IMR-90 (cell line): ENCODE measurements around the gene PLXDC2. TPM values are rescaled to one million over a fixed set of nuclear protein-coding genes. Genes with fewer than 3 reads are reported as not detected.

Experiments
- ATAC-seq: fragments of 200-7000 bp; cut with Tn5 transposase; 2 replicates; pipeline ENCODE4 v1.9.1; 2020; ENCODE audit warnings: low read depth, mild to moderate bottlenecking, moderate library complexity
- BruUV-seq: library from RNA; stranded (reverse); fragments of 400-500 nt; replicated peaks from 2 replicates; lab custom pipeline; 2021; lab: Mats Ljungman, UMichigan
- CTCF ChIA-PET: fragments of 300-600 bp; formaldehyde crosslinking; extraction: SDS; loops from one replicate; lab custom pipeline; 2021; ENCODE audit warnings: antibody characterized with exemption; lab: Yijun Ruan, JAX
- POLR2A ChIA-PET: fragments of 300-600 bp; sonication (Branson Sonifier 250); formaldehyde crosslinking; loops from one replicate; lab custom pipeline; 2022; ENCODE audit warnings: antibody characterized with exemption; ENCODE audit not compliant: unreplicated experiment; lab: Charles Lee
- DNase-seq: peaks from one replicate; pipeline ENCODE4 v3.0.0; 2013
- H2AFZ ChIP-seq: replicated peaks from 2 replicates; pipeline ENCODE3; 2013; ENCODE audit warnings: low read length, mild to moderate bottlenecking; ENCODE audit not compliant: poor library complexity
- H2AK5ac ChIP-seq: 2 replicates; pipeline ENCODE4 v1.6.1; 2013; ENCODE audit warnings: low read depth, low read length, inconsistent platforms
- H2AK9ac ChIP-seq: replicated peaks from 2 replicates; pipeline ENCODE3; 2013; ENCODE audit warnings: mild to moderate bottlenecking, low read depth, low read length, moderate library complexity; ENCODE audit not compliant: poor library complexity
- H2BK120ac ChIP-seq: 2 replicates; pipeline ENCODE4 v1.6.1; 2013; ENCODE audit warnings: low read depth, low read length, inconsistent platforms
- H2BK15ac ChIP-seq: 3 replicates; pipeline ENCODE4 v1.6.1; 2013; ENCODE audit warnings: low read depth, low read length, inconsistent platforms
- H2BK20ac ChIP-seq: 2 replicates; pipeline ENCODE4 v1.6.1; 2013; ENCODE audit warnings: low read depth, mild to moderate bottlenecking, inconsistent platforms, low read length, moderate library complexity
- H2BK5ac ChIP-seq: 2 replicates; pipeline ENCODE4 v1.6.1; 2013; ENCODE audit warnings: mild to moderate bottlenecking, low read depth, low read length, inconsistent platforms; ENCODE audit not compliant: poor library complexity, severe bottlenecking
- H3K14ac ChIP-seq: replicated peaks from 2 replicates; pipeline ENCODE4 v1.6.1; 2013; ENCODE audit warnings: low read depth, low read length, inconsistent platforms
- H3K18ac ChIP-seq: 2 replicates; pipeline ENCODE4 v1.6.1; 2013; ENCODE audit warnings: low read depth, low read length, control low read depth
- H3K23ac ChIP-seq: 2 replicates; pipeline ENCODE4 v1.6.1; 2013; ENCODE audit warnings: low read depth, low read length, inconsistent platforms
- H3K27ac ChIP-seq: 2 replicates; pipeline ENCODE4 v1.5.1; 2013; ENCODE audit warnings: mild to moderate bottlenecking, control low read depth, low read length; ENCODE audit not compliant: insufficient read depth
- H3K27me3 ChIP-seq: 2 replicates; pipeline ENCODE4 v1.6.1; 2013; ENCODE audit warnings: low read length; ENCODE audit not compliant: control insufficient read depth, insufficient read depth
- H3K36me3 ChIP-seq: 2 replicates; pipeline ENCODE4 v1.6.1; 2013; ENCODE audit warnings: low read length, mixed read lengths; ENCODE audit not compliant: control insufficient read depth, insufficient read depth
- H3K4ac ChIP-seq: 2 replicates; pipeline ENCODE4 v1.6.1; 2013; ENCODE audit warnings: low read depth, low read length, inconsistent platforms
- H3K4me1 ChIP-seq: 2 replicates; pipeline ENCODE4 v1.6.1; 2013; ENCODE audit warnings: low read length, mixed read lengths; ENCODE audit not compliant: control insufficient read depth, insufficient read depth
- H3K4me2 ChIP-seq: 2 replicates; pipeline ENCODE4 v1.6.1; 2013; ENCODE audit warnings: low read depth, mild to moderate bottlenecking, control low read depth, low read length, moderate library complexity
- H3K4me3 ChIP-seq: 2 replicates; pipeline ENCODE4 v1.5.1; 2013; ENCODE audit warnings: low read depth, mild to moderate bottlenecking, control low read depth, low read length, moderate library complexity; ENCODE audit not compliant: insufficient read depth
- H3K56ac ChIP-seq: 2 replicates; pipeline ENCODE4 v1.6.1; 2013; ENCODE audit warnings: low read length, inconsistent platforms; ENCODE audit not compliant: insufficient read depth; ENCODE audit errors: extremely low read depth
- H3K79me1 ChIP-seq, 2 experiments: 2 replicates each; pipeline ENCODE4 v1.6.1; 2013; ENCODE audit warnings: low read length in 2 of 2, inconsistent platforms in 1 of 2, low read depth in 1 of 2
- H3K9ac ChIP-seq: 2 replicates; pipeline ENCODE4 v1.6.1; 2013; ENCODE audit warnings: low read depth, low read length, control low read depth
- H3K9me1 ChIP-seq: 2 replicates; pipeline ENCODE4 v1.6.1; 2013; ENCODE audit warnings: low read length, inconsistent platforms; ENCODE audit not compliant: insufficient read depth
- H3K9me3 ChIP-seq: 2 replicates; pipeline ENCODE4 v1.6.1; 2013; ENCODE audit warnings: low read length; ENCODE audit not compliant: control insufficient read depth, insufficient read depth
- H4K20me1 ChIP-seq: 2 replicates; pipeline ENCODE4 v1.6.1; 2013; ENCODE audit warnings: low read length, inconsistent platforms; ENCODE audit not compliant: insufficient read depth
- H4K5ac ChIP-seq: 2 replicates; pipeline ENCODE4 v1.6.1; 2013; ENCODE audit warnings: mild to moderate bottlenecking, low read depth, low read length, control low read depth
- H4K8ac ChIP-seq, 2 experiments: 2 replicates each; pipeline ENCODE4 v1.6.1; 2013; ENCODE audit warnings: low read depth in 2 of 2, low read length in 2 of 2, control low read depth in 1 of 2, inconsistent platforms in 1 of 2
- H4K91ac ChIP-seq: 2 replicates; pipeline ENCODE4 v1.6.1; 2013; ENCODE audit warnings: low read depth, low read length, inconsistent platforms; ENCODE audit not compliant: insufficient read depth
- BHLHE40 ChIP-seq: fragments of 150-350 bp; IDR thresholded peaks from 2 replicates; pipeline ENCODE4 v1.6.1; 2016; ENCODE audit warnings: mild to moderate bottlenecking, low read depth, low read length
- CEBPB ChIP-seq: IDR thresholded peaks from 2 replicates; pipeline ENCODE4 v1.6.1; 2012; ENCODE audit warnings: low read depth, low read length, improper control_type of control experiment
- CTCF ChIP-seq: conservative IDR thresholded peaks from 2 replicates; pipeline ENCODE4 v1.5.1; 2012; ENCODE audit warnings: mild to moderate bottlenecking, low read depth, low read length, improper control_type of control experiment
- MAFK ChIP-seq: IDR thresholded peaks from 2 replicates; pipeline ENCODE4 v1.6.1; 2012; ENCODE audit warnings: low read depth, low read length, improper control_type of control experiment
- NFE2L2 ChIP-seq: fragments of 150-350 bp; IDR thresholded peaks from 2 replicates; pipeline ENCODE4 v1.6.1; 2016; ENCODE audit warnings: low read depth, mild to moderate bottlenecking, low read length
- RFX5 ChIP-seq: IDR thresholded peaks from 2 replicates; pipeline ENCODE4 v1.8.0; 2012; ENCODE audit warnings: low read depth, mild to moderate bottlenecking, low read length, moderate library complexity
- dilution Hi-C: fragments of 300-500 bp; cut with HindIII; formaldehyde crosslinking; loops from one replicate; pipeline ENCODE4 v1.14.3; 2018; ENCODE audit warnings: low sequenced_read_pairs; ENCODE audit not compliant: unreplicated experiment
- in situ Hi-C: fragments of 300-500 bp; cut with MboI; formaldehyde crosslinking; loops from 3 replicates; pipeline ENCODE4 v1.14.3; 2019; ENCODE audit warnings: low sequenced_read_pairs, inconsistent platforms, mixed read lengths
- intact Hi-C: fragments of 100-400 bp; cut with micrococcal nuclease; formaldehyde crosslinking; loops from 2 replicates; pipeline ENCODE4 v1.10.0; 2022
- polyA plus RNA-seq, 3 experiments: library from polyadenylated mRNA; depleted of rRNA; stranded (reverse); fragments of >200 nt; gene quantifications; 2 replicates each; pipeline ENCODE4 v1.2.3, GENCODE V29; 2012; ENCODE audit warnings: low replicate concordance in 1 of 3
- total RNA-seq: library from RNA; depleted of rRNA; stranded (reverse); fragments of >200 nt; gene quantifications from 2 replicates; pipeline ENCODE4 v1.2.3, GENCODE V29; 2012

PLXDC2 gene
- total and polyA plus RNA-seq, 2 of the 4 experiments (the other 2 are of a cell fraction), result 3.2 to 6.1 TPM

- H4K20me1 ChIP-seq, result no peaks in the 10 kb centered on the region
- no peak overlapping the region for H4K8ac ChIP-seq
- no peak overlapping the region for H3K18ac ChIP-seq
- H3K23ac ChIP-seq, result no peak overlapping the region
- no peak overlapping the region for H3K27ac ChIP-seq
- ATAC-seq (no peak), DNase-seq (no peak)
- no peak overlapping the region for H3K9ac ChIP-seq
- H2BK5ac ChIP-seq, result no peak overlapping the region
- no peak overlapping the region for H2AFZ ChIP-seq
- no peak overlapping the region for H3K14ac ChIP-seq
- ChIA-PET POLR2A (no interaction called here), CTCF (interaction anchor here (0.5 kb wide), 1 partner anchor 299 kb away, joined by 3 read pairs; no protein-coding TSS in a partner anchor)
- no peaks in the 10 kb centered on the region for H3K27me3 ChIP-seq
- H2AK9ac ChIP-seq, result no peak overlapping the region
- peaks cover under 1% of the 10 kb centered on the region; the same call in 1 of the 2 replicates for H3K9me3 ChIP-seq
- no peak overlapping the region for H3K4ac ChIP-seq
- dilution Hi-C loops, result no loop called here
- H2BK20ac ChIP-seq, result no peak overlapping the region
- intact Hi-C loops, result loop anchor here (10.0 kb wide), 1 partner anchor 453 kb away; the partner anchor contains the start of gene PLXDC2
- in situ Hi-C loops, result no loop called here
- BruUV-seq, result no TSS peak
- no peak overlapping the region for H3K56ac ChIP-seq
- H3K4me3 ChIP-seq, result no peak overlapping the region
- 0 out of 2 replicates have a peak, but pooled peaks cover 2% of the 10 kb centered on the region for H3K4me1 ChIP-seq
- no peak overlapping the region for H2BK120ac ChIP-seq
- H3K9me1 ChIP-seq, result no peaks in the 10 kb centered on the region
- no peak overlapping the region for H2BK15ac ChIP-seq
- no peak overlapping the region for H2AK5ac ChIP-seq
- no peak overlapping the region for H3K4me2 ChIP-seq
- TF ChIP-seq NFE2L2, result no peak
- TF ChIP-seq MAFK, result no peak
- no peak for TF ChIP-seq CTCF
- TF ChIP-seq BHLHE40, result no peak
- no peak for TF ChIP-seq CEBPB
- TF ChIP-seq RFX5, result no peak
- H3K79me1 ChIP-seq, result no peaks in the 10 kb centered on the region
- no peaks in the 10 kb centered on the region for H3K36me3 ChIP-seq
- no peak overlapping the region for H4K91ac ChIP-seq
- no peak overlapping the region for H4K5ac ChIP-seq
Measured at GRCh38 chr10:20267734-20268133, 451.5 kb downstream of the PLXDC2 start.
